ENCODE results near the gene SUN3.
A peak's percentile ranks its signal among the peaks of the same experiment; 100 is the strongest.

The SUN3 gene

DNA sequence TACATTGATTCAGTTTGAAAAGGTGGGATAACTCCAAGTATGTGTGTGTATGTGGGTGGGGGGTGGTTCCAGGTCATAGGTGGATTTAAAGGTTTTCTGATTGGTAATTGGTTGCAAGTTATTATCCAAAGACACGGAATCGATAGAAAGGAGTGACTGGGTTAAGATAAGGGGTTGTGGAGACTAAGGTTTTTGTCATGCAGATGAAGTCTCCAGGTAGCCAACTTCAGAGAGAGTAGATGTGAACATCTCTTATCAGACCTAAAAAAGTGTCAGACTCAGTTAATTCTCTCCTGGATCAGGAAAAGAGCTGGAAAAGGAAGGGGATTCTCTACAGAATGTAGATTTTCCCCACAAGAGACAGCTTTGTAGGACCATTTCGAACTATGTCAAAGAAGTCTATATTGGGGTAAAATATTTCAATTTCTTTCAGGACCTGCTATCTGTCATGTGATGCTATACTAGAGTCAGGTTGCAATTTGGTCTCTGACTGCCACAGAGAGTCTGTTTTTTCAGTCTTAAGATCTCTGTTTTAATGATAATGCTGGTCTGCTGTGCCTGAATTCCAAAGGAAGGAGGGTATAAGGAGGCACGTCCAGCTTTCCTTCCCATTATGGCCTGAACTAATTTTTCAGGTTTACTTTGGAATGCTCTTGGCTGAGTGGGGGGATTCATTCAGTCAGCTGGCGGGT is 10.1 kb upstream of the SUN3 start:
- Histone ChIP-seq H3K36me3 (no peaks in the 10 kb centered on the region), H3K9me3 (replicated peaks in 1 of 11) (peaks cover 0 to 13% (median 6%) of the 10 kb centered on the region in 11 experiments; a peak in 9 of 22 replicates), H4K20me1 (no peaks in the 10 kb centered on the region), H3K27ac (no peak overlapping the region), H3K27me3 (peaks cover 20 to 30% (median 25%) of the 10 kb centered on the region in 11 experiments), H3K9ac (no peak overlapping the region), H3K4me2 (no peak overlapping the region), H3K4me1 (peaks cover 0 to 19% (median 8%) of the 10 kb centered on the region in 10 experiments; a peak in 12 of 20 replicates), H3K4me3 (no peak overlapping the region)
- no peak for TF ChIP-seq Cebpa-rat (IDR thresholded peaks at IDR 0.05)

DNA sequence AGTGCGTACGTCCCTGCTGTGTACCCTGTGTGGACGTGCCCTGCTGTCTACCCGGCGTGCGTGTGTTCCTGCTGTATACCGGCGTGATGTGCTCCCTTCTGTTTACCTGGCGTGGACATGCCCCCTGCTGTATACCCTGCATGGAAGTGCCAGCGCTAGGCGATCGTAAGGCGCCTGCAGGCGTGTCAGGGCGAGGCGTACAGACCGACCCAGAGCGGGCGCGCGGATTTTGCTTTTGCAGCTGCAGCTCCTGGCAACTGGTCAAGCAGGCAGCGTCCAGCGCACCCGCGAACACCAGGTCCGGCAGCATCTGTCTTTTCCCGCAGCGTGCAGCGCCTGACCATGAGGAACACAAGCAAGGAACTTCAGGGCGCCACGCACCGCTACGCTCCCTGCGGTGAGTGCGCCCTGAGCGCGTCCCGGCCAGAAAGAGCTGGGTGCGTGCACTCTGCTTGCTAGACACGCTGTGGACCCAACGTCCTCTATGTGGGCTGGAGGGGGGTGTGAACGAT is 7.1 kb upstream of the SUN3 start:
- peaks cover 0 to 8% (median 6%) of the 10 kb centered on the region in 10 experiments; a peak in 11 of 20 replicates for H3K4me1 ChIP-seq
- no peaks in the 10 kb centered on the region for H3K36me3 ChIP-seq
- peaks cover 0 to 13% (median 6%) of the 10 kb centered on the region in 11 experiments; a peak in 9 of 22 replicates for H3K9me3 ChIP-seq (replicated peaks in 1 of 11)
- peak overlapping the region; percentile 53 to 85 (median 77) for H3K4me2 ChIP-seq
- H3K27ac ChIP-seq = peak overlapping the region in 1 of 11 experiments; percentile 57; a peak in 1 of 22 replicates
- H3K4me3 ChIP-seq = peak overlapping the region; percentile 37 to 70 (median 56)
- no peaks in the 10 kb centered on the region for H4K20me1 ChIP-seq
- H3K9ac ChIP-seq = peak overlapping the region in 1 of 11 experiments; percentile 52; a peak in 1 of 22 replicates
- peaks cover 20 to 30% (median 25%) of the 10 kb centered on the region in 11 experiments for H3K27me3 ChIP-seq
- TF ChIP-seq Cebpa-rat (IDR thresholded peaks at IDR 0.05) = no peak

DNA sequence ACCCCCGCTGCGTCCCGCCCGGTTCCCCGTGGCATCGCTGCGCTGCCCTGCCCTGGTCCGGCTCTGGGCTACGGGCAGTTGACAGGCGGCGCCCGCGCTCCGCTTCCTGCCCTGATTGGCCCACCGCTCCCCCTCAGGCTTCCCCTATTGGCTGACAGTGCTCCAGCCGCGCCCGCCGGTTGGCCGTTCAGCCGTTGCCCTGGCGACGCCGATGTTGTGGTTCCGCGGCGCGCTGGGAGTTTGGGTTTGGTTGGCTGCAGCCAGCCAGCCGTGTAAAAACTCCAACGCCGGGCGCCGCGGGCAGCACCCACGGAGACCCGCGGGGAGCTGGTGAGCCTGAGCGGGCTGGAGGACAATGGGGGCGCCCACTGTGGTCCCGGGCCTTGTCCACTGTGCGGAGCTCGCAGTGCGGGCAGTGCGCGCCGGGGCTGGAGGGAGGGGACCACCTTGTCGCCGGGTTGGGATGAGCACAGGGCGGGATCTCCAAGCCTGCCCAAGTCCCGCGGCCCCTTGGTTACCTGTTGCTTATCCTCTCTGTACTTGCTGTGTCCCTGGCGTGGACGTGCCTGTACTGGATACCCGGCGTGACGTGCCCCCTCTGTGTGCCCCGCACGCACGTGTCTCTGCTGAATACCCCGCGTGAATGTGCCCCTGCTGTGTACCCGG is 6.5 kb upstream of the SUN3 start, which contains the start of gene C7orf57:
Gene C7orf57, plus strand, starts transcription at position 243 of the 666 bp plus-strand sequence. CDS start 766 bp downstream, outside the sequence.
- Histone ChIP-seq H3K27me3 (peaks cover 20 to 30% (median 25%) of the 10 kb centered on the region in 11 experiments), H3K9ac (peak within 1 kb of the TSS in 1 of 11 experiments; percentile 52; a peak in 1 of 22 replicates), H3K36me3 (no peaks in the 10 kb centered on the region), H4K20me1 (no peaks in the 10 kb centered on the region), H3K4me2 (peak within 1 kb of the TSS; percentile 53 to 85 (median 77)), H3K9me3 (replicated peaks in 1 of 11) (peaks cover 0 to 13% (median 6%) of the 10 kb centered on the region in 11 experiments; a peak in 9 of 22 replicates), H3K4me1 (peaks cover 0 to 8% (median 6%) of the 10 kb centered on the region in 10 experiments; a peak in 6 of 20 replicates), H3K4me3 (peak within 1 kb of the TSS; percentile 37 to 70 (median 56)), H3K27ac (peak within 1 kb of the TSS in 1 of 11 experiments; percentile 57; a peak in 1 of 22 replicates)
- no peak for TF ChIP-seq Cebpa-rat (IDR thresholded peaks at IDR 0.05)

DNA sequence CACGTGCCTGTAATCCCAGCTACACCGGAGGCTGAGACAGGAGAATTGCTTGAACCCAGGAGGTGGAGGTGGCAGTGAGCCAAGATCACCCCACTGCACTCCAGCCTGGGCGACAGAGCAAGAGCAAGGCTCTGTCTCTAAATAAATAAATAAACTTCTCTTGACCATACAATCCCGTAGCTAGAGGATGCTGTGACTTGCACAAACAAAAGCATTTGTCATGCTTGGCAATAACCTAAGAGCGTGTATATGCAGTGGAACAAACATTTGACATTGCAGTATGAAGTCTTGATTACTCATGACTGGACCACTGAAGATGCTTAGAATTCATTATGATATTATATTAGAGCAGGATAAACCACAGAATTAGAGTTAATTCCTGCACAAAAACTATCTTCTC is 5.0 kb upstream of the SUN3 start:
- H3K4me2 ChIP-seq = no peak overlapping the region

DNA sequence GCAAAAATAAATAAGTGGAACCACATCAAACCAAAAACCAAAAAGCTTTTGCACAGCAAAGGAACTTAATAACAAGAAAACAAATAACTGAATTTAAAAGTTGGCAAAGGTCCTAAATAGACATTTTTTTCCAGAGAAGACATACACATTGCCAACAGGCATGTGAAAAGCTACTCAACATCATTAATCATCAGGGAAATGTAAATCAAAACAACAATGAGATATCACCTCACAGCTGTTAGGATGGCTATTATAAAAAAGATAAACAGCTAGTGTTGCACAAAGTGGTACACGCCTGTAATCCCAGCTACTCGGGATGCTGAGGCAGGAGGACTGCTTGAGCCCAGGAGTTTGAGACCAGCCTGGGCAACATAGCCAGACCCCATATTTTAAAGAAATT is 2.2 kb upstream of the SUN3 start:
- H3K4me2 ChIP-seq = no peak overlapping the region
- H3K9ac ChIP-seq = no peak overlapping the region
- H3K27ac ChIP-seq = no peak overlapping the region
- H3K36me3 ChIP-seq = no peaks in the 10 kb centered on the region
- H3K4me3 ChIP-seq = no peak overlapping the region
- H3K9me3 ChIP-seq (replicated peaks in 1 of 11) = peaks cover 0 to 11% (median 6%) of the 10 kb centered on the region in 11 experiments; a peak in 11 of 22 replicates
- peaks cover 9 to 17% (median 14%) of the 10 kb centered on the region in 11 experiments for H3K27me3 ChIP-seq
- H3K4me1 ChIP-seq = peaks cover 0 to 13% (median 7%) of the 10 kb centered on the region in 10 experiments; a peak in 9 of 20 replicates
- H4K20me1 ChIP-seq = no peaks in the 10 kb centered on the region
- no peak for TF ChIP-seq Cebpa-rat (IDR thresholded peaks at IDR 0.05)

More for the DNA sequence above, 5.0 kb upstream of the SUN3 start:
- peaks cover 0 to 13% (median 6%) of the 10 kb centered on the region in 11 experiments; a peak in 9 of 22 replicates for H3K9me3 ChIP-seq (replicated peaks in 1 of 11)
- H3K4me1 ChIP-seq = peaks cover 0 to 8% (median 6%) of the 10 kb centered on the region in 10 experiments; a peak in 6 of 20 replicates
- H3K4me3 ChIP-seq = no peak overlapping the region
- peaks cover 20 to 30% (median 25%) of the 10 kb centered on the region in 11 experiments for H3K27me3 ChIP-seq
- H3K9ac ChIP-seq = no peak overlapping the region
- no peaks in the 10 kb centered on the region for H4K20me1 ChIP-seq
- no peaks in the 10 kb centered on the region for H3K36me3 ChIP-seq
- no peak overlapping the region for H3K27ac ChIP-seq
- TF ChIP-seq Cebpa-rat (IDR thresholded peaks at IDR 0.05) = no peak

DNA sequence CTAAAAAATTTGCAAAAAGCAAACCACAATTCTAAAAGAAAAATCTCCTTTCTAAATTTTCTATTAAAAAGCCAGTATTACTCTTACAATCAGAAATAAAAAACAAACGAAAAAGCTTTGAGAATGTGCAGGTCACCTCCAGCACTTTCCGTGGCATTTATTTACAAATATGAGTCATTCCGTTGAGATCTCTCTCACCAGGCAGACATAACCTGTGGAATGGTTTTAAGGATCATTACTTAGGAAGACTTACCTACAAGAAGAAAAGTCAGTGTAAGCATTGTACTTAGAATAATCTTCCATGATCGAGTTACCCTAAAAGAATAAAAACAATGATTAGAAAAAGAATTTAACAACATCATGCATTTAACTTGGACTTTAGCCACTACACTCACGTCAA is 3.3 kb downstream of the SUN3 start:
- Histone ChIP-seq H3K9ac (no peak overlapping the region), H3K27ac (no peak overlapping the region), H3K36me3 (no peaks in the 10 kb centered on the region), H3K4me3 (no peak overlapping the region), H3K9me3 (replicated peaks in 1 of 11) (peaks cover 14 to 33% (median 22%) of the 10 kb centered on the region in 11 experiments; a peak in 19 of 22 replicates), H3K27me3 (no peaks in the 10 kb centered on the region), H4K20me1 (no peaks in the 10 kb centered on the region), H3K4me1 (peaks cover 0 to 7% (median 2%) of the 10 kb centered on the region in 10 experiments; a peak in 6 of 20 replicates), H3K4me2 (no peak overlapping the region)
- TF ChIP-seq Cebpa-rat (IDR thresholded peaks at IDR 0.05) = no peak

DNA sequence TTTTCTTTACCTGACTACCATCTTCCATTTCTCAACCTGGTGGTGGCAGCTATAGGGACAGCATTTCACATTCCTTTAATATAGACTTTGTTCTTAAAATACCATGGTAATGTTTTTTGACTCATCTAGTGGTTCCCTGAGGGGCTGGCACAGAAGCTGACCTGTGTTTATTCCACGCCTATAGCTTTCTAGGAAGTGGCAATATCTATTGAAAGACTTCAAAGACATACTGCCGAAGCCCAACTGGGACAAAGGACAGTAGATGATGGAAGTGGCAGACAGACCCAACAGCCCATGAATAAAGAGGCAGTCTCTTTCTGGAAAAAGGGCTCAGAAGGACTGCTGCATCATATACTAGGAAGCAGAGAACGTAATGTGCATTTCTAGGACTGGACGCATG is 11.2 kb downstream of the SUN3 start:
- no peaks in the 10 kb centered on the region for H3K36me3 ChIP-seq
- H3K27me3 ChIP-seq = no peaks in the 10 kb centered on the region
- H3K27ac ChIP-seq = no peak overlapping the region
- H4K20me1 ChIP-seq = no peaks in the 10 kb centered on the region
- H3K4me3 ChIP-seq = no peak overlapping the region
- H3K4me2 ChIP-seq = no peak overlapping the region
- H3K4me1 ChIP-seq = no peaks in the 10 kb centered on the region
- H3K9me3 ChIP-seq (replicated peaks in 1 of 11) = peaks cover 0 to 17% (median 5%) of the 10 kb centered on the region in 11 experiments; a peak in 14 of 22 replicates
- H3K9ac ChIP-seq = no peak overlapping the region
- no peak for TF ChIP-seq Cebpa-rat (IDR thresholded peaks at IDR 0.05)

DNA sequence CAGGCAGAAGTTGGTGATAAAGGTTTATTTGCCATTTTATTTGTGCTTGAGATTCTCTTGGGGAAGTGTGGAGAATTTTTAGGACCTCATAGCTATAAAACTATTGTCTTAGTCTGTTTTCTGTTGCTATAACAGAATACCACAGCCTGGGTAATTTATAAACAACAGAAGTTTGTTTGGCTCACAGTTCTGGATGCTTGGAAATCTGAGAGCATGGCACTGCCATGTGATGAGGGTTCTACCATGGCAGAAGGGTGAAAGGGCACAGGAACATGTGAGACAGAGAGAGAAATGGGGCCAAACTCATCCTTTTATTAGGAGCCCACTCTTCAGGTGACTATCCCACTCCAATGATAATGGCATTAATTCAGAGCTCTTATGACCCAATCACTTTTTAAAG is 12.3 kb downstream of the SUN3 start:
- no peak overlapping the region for H3K27ac ChIP-seq
- TF ChIP-seq Cebpa-rat (IDR thresholded peaks at IDR 0.05) = no peak
- no peak overlapping the region for H3K9ac ChIP-seq
- H3K27me3 ChIP-seq = no peaks in the 10 kb centered on the region
- H3K36me3 ChIP-seq = no peaks in the 10 kb centered on the region
- peaks cover 0 to 11% (median 5%) of the 10 kb centered on the region in 11 experiments; a peak in 9 of 22 replicates for H3K9me3 ChIP-seq (replicated peaks in 1 of 11)
- H3K4me3 ChIP-seq = no peak overlapping the region
- H4K20me1 ChIP-seq = no peaks in the 10 kb centered on the region
- no peak overlapping the region for H3K4me2 ChIP-seq
- H3K4me1 ChIP-seq = peaks cover 0 to 8% (median 3%) of the 10 kb centered on the region in 10 experiments; a peak in 8 of 20 replicates
